ENCODE data around the gene TSPAN9.

TSPAN9 gene

GRCh38 chr12:3164454-3165077 lies 87.4 kb downstream of the TSPAN9 start:
- Histone ChIP-seq H3K4me2 (ENCODE audit: low read length) (no peak overlapping the region), H3K9me3 (ENCODE audit: control insufficient read depth, low read length) (no peaks in the 10 kb centered on the region), H3K4me3 (ENCODE audit: low read depth, low read length) (no peak overlapping the region), H3K36me3 (ENCODE audit: control insufficient read depth, insufficient read depth, low read length) (no peaks in the 10 kb centered on the region), H3K9ac (no peak overlapping the region), H3K27ac (no peak overlapping the region), H3K27me3 (ENCODE audit: control insufficient read depth, insufficient read depth, low read length) (no peaks in the 10 kb centered on the region), H3K79me2 (peaks cover 24% of the 10 kb centered on the region), H3K4me1 (peaks cover 15% of the 10 kb centered on the region), H2AFZ (no peak overlapping the region)
- TF ChIP-seq, protein P1, sequence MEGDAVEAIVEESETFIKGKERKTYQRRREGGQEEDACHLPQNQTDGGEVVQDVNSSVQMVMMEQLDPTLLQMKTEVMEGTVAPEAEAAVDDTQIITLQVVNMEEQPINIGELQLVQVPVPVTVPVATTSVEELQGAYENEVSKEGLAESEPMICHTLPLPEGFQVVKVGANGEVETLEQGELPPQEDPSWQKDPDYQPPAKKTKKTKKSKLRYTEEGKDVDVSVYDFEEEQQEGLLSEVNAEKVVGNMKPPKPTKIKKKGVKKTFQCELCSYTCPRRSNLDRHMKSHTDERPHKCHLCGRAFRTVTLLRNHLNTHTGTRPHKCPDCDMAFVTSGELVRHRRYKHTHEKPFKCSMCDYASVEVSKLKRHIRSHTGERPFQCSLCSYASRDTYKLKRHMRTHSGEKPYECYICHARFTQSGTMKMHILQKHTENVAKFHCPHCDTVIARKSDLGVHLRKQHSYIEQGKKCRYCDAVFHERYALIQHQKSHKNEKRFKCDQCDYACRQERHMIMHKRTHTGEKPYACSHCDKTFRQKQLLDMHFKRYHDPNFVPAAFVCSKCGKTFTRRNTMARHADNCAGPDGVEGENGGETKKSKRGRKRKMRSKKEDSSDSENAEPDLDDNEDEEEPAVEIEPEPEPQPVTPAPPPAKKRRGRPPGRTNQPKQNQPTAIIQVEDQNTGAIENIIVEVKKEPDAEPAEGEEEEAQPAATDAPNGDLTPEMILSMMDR (IDR thresholded peaks at IDR 0.05), result no peak

GRCh38 chr12:3165078-3165980 lies 88.2 kb downstream of the TSPAN9 start:
- no peaks in the 10 kb centered on the region for H3K9me3 ChIP-seq (ENCODE audit: control insufficient read depth, low read length)
- no peak overlapping the region for H3K4me2 ChIP-seq (ENCODE audit: low read length)
- H2AFZ ChIP-seq, result no peak overlapping the region
- TF ChIP-seq, protein P1 (IDR thresholded peaks at IDR 0.05), result no peak
- H3K36me3 ChIP-seq (ENCODE audit: control insufficient read depth, insufficient read depth, low read length), result no peaks in the 10 kb centered on the region
- H3K27ac ChIP-seq, result no peak overlapping the region
- peaks cover 21% of the 10 kb centered on the region for H3K79me2 ChIP-seq
- no peak overlapping the region for H3K4me3 ChIP-seq (ENCODE audit: low read depth, low read length)
- no peak overlapping the region for H3K9ac ChIP-seq
- no peaks in the 10 kb centered on the region for H3K27me3 ChIP-seq (ENCODE audit: control insufficient read depth, insufficient read depth, low read length)
- peaks cover 19% of the 10 kb centered on the region for H3K4me1 ChIP-seq

DNA sequence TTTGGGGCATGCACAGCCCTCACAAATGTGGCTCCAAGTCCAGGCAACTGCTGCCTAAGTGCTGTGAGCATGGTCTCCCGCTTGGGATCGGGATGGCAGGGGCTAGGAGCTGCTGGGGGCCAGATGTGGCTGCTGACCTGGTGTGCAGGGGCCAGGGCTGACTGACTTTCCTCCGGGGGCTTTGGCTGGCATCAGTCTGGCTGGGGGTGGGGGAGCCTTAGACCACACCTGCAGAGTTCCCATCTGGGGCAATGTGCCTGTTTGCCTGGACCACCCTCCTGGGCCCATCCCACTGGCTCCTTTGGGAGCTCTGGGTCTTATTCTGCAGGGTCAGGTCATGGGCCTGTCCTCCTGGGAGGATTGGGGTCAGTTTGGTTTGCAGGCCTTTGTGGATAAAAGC lies 90.5 kb downstream of the TSPAN9 start:
- TF ChIP-seq, protein P1 (IDR thresholded peaks at IDR 0.05), result no peak
- Histone ChIP-seq H3K27me3 (ENCODE audit: control insufficient read depth, insufficient read depth, low read length) (no peaks in the 10 kb centered on the region), H2AFZ (no peak overlapping the region), H3K9me3 (ENCODE audit: control insufficient read depth, low read length) (no peaks in the 10 kb centered on the region), H3K79me2 (peaks cover 26% of the 10 kb centered on the region), H3K4me2 (ENCODE audit: low read length) (no peak overlapping the region), H3K4me1 (peaks cover 11% of the 10 kb centered on the region), H3K27ac (no peak overlapping the region), H3K36me3 (ENCODE audit: control insufficient read depth, insufficient read depth, low read length) (no peaks in the 10 kb centered on the region), H3K4me3 (ENCODE audit: low read depth, low read length) (no peak overlapping the region), H3K9ac (no peak overlapping the region)

DNA sequence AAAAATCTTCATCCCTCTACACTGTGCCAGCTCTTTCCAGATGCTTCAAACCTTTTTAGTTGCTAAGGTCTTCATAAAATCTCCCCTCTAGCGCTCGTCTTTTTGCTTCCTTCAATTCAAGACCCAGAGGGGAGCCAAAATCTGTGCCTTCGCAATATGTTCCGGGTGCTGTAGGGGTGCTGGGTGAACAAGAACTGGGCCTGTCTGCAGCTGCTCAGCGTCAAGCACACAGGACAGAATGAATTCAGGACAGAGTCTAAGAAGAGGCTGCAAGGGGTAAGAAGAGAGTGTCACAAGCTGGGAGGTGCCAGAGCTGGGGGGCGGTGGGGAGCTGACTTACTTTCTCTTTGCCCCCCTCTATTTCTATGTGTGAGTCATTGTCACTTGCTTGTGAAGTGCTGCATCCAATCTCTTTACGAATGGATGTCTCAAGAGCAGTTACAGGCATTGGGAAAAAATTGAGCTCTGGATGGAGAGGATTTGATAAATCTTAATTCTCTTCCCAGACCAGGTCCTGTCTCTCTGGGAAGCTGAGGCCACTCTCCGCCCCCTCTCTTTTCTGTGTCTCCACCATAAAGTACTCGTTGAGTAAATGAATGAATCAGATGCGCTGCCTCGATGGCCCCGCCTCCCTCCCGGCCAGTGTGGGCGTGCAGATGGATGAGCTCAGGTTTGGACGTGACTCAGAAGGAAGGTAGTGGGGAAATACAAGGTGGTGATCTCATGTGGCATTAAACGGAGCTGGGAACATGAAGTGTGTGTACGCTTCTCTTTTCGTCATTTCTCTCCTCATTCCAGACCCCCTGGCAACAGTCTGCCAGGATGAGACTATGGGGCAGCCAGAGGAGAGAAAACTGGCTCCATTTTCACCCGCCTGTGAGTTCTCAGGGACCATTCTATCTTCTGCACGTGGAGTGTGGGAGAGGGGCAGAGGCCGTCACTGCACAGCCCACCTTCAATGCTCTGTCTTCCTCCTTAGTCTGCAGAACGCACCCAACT lies 91.3 kb downstream of the TSPAN9 start:
- no peak overlapping the region for H3K9ac ChIP-seq
- H3K9me3 ChIP-seq (ENCODE audit: control insufficient read depth, low read length), result no peaks in the 10 kb centered on the region
- H2AFZ ChIP-seq, result no peak overlapping the region
- H3K36me3 ChIP-seq (ENCODE audit: control insufficient read depth, insufficient read depth, low read length), result no peaks in the 10 kb centered on the region
- TF ChIP-seq, protein P1 (IDR thresholded peaks at IDR 0.05), result no peak
- no peak overlapping the region for H3K4me2 ChIP-seq (ENCODE audit: low read length)
- H3K27me3 ChIP-seq (ENCODE audit: control insufficient read depth, insufficient read depth, low read length), result no peaks in the 10 kb centered on the region
- H3K27ac ChIP-seq, result no peak overlapping the region
- H3K79me2 ChIP-seq, result peaks cover 28% of the 10 kb centered on the region
- peaks cover 11% of the 10 kb centered on the region for H3K4me1 ChIP-seq
- no peak overlapping the region for H3K4me3 ChIP-seq (ENCODE audit: low read depth, low read length)
